Testis (tissue), 3 donors: ENCODE measurements around the gene KIF1A. TPM values are rescaled to one million over a fixed set of nuclear protein-coding genes. Genes with fewer than 3 reads are reported as not detected.

Source experiments
- DNase-seq: peaks from one replicate; pipeline ENCODE4 v3.0.0-alpha.2; 2019
- H3K27ac ChIP-seq, 2 donors: fragments of 200-600 bp; sonication (generic); one replicate each; pipeline ENCODE4 v1.5.1; 2019
- H3K27me3 ChIP-seq: fragments of 200-600 bp; sonication (generic); one replicate; pipeline ENCODE4 v1.5.1; 2019
- H3K36me3 ChIP-seq: fragments of 200-600 bp; sonication (generic); one replicate; pipeline ENCODE4 v1.5.1; 2017; ENCODE audit warnings: low read depth; ENCODE audit errors: missing control alignments
- H3K4me1 ChIP-seq: fragments of 200-600 bp; sonication (generic); one replicate; pipeline ENCODE4 v1.5.1; 2019
- H3K4me3 ChIP-seq, 2 donors: fragments of 200-600 bp; sonication (generic); one replicate each; pipeline ENCODE4 v1.5.1; 2017 to 2019
- H3K9me3 ChIP-seq: fragments of 200-600 bp; sonication (generic); one replicate; pipeline ENCODE4 v1.5.1; 2017
- CTCF ChIP-seq, 3 experiments: fragments of 450-650 bp in 2 of 3; fragments of 200-600 bp in 1 of 3; sonication (generic) in 1 of 3; IDR thresholded peaks; one replicate each; pipeline ENCODE4 v1.5.1; 2016 to 2019; ENCODE audit warnings: antibody characterized with exemption in 3 of 3, mild to moderate bottlenecking in 2 of 3, moderate library complexity in 1 of 3
- POLR2A ChIP-seq: fragments of 450-650 bp; IDR thresholded peaks from one replicate; pipeline ENCODE4 v1.6.1; 2017; ENCODE audit warnings: antibody characterized with exemption, mild to moderate bottlenecking, moderate library complexity
- WGBS, 2 donors: methylation state at CpG; one replicate each; pipeline ENCODE4 v1.1.5; 2018; 5-methylcytosine and 5-hydroxymethylcytosine counted together
- intact Hi-C: fragments of 100-400 bp; cut with DNase I; formaldehyde crosslinking; loops from one replicate; pipeline ENCODE4 v1.15.1; 2023; ENCODE audit warnings: low total_unique reads
- polyA plus RNA-seq: library from polyadenylated mRNA; stranded (reverse); fragments of 350-450 nt; fragmentation: Illumina TruSeq; extraction: RNeasy Lipid Tissue Mini Kit (QIAGEN cat#74804); gene quantifications from one replicate; pipeline ENCODE4 v1.2.3, GENCODE V29; 2014; ENCODE audit warnings: low read depth, low replicate concordance; ENCODE audit not compliant: insufficient read depth
- total RNA-seq, 2 donors: library from RNA; depleted of rRNA; stranded (reverse); fragments of >200 nt; gene quantifications; one replicate each; pipeline ENCODE4 v1.2.3, GENCODE V29; 2016

Gene KIF1A
- total and polyA plus RNA-seq, 3 donors from 2014 or later: 33.5 to 42.1 (median 37.0) TPM

GRCh38 chr2:240736281-240737250, 83.5 kb downstream of the KIF1A start:
- H3K27me3 ChIP-seq: no peaks in the 10 kb centered on the region

GRCh38 chr2:240735476-240735875, 84.5 kb downstream of the KIF1A start:
- no peaks in the 10 kb centered on the region for H3K4me1 ChIP-seq
- no peak overlapping the region for H3K27ac ChIP-seq
- intact Hi-C loops: no loop called here
- H3K9me3 ChIP-seq: no peaks in the 10 kb centered on the region
- DNase-seq: no peak
- 94 to 97% methylated on average over 7 to 10 of the region's 10 CpGs for WGBS, 2 donors
- H3K27me3 ChIP-seq: no peaks in the 10 kb centered on the region
- H3K36me3 ChIP-seq: no peaks in the 10 kb centered on the region
- TF ChIP-seq CTCF (IDR thresholded peaks at IDR 0.05) (no peak), POLR2A (no peak)
- no peak overlapping the region for H3K4me3 ChIP-seq

More at GRCh38 chr2:240736281-240737250, 83.5 kb downstream of the KIF1A start:
- H3K9me3 ChIP-seq: no peaks in the 10 kb centered on the region
- no peak overlapping the region for H3K27ac ChIP-seq
- intact Hi-C loops: no loop called here
- whole genome bisulfite sequencing, 2 donors: 87 to 89% methylated on average over 27 to 35 of the region's 35 CpGs
- no peak for DNase-seq
- H3K4me1 ChIP-seq: no peaks in the 10 kb centered on the region
- H3K4me3 ChIP-seq: no peak overlapping the region
- TF ChIP-seq POLR2A (no peak), CTCF (IDR thresholded peaks at IDR 0.05) (no peak)
- H3K36me3 ChIP-seq: no peaks in the 10 kb centered on the region

GRCh38 chr2:240734756-240735155, 85.3 kb downstream of the KIF1A start:
- intact Hi-C loops: no loop called here
- no peak for DNase-seq
- Histone ChIP-seq H3K9me3 (no peaks in the 10 kb centered on the region), H3K4me1 (no peaks in the 10 kb centered on the region), H3K4me3 (no peak overlapping the region), H3K36me3 (no peaks in the 10 kb centered on the region), H3K27ac (no peak overlapping the region), H3K27me3 (no peaks in the 10 kb centered on the region)
- no peak for TF ChIP-seq CTCF (IDR thresholded peaks at IDR 0.05)
- TF ChIP-seq POLR2A: no peak
- 90 to 97% methylated on average over 16 to 17 of the region's 17 CpGs for WGBS, 2 donors

- intact Hi-C loops: no loop called here
- WGBS, 2 donors: 88 to 94% methylated on average over 15 to 24 of the region's 24 CpGs
- Histone ChIP-seq H3K27me3 (no peaks in the 10 kb centered on the region), H3K4me3 (no peak overlapping the region), H3K9me3 (no peaks in the 10 kb centered on the region), H3K36me3 (no peaks in the 10 kb centered on the region), H3K4me1 (no peaks in the 10 kb centered on the region), H3K27ac (no peak overlapping the region)
- TF ChIP-seq POLR2A (no peak), CTCF (IDR thresholded peaks at IDR 0.05) (no peak)
- DNase-seq: no peak
These were observed 86.1 kb downstream of the KIF1A start for GRCh38 chr2:240733803-240734495.
